ENCODE data around the gene MANSC1.

The MANSC1 gene

DNA sequence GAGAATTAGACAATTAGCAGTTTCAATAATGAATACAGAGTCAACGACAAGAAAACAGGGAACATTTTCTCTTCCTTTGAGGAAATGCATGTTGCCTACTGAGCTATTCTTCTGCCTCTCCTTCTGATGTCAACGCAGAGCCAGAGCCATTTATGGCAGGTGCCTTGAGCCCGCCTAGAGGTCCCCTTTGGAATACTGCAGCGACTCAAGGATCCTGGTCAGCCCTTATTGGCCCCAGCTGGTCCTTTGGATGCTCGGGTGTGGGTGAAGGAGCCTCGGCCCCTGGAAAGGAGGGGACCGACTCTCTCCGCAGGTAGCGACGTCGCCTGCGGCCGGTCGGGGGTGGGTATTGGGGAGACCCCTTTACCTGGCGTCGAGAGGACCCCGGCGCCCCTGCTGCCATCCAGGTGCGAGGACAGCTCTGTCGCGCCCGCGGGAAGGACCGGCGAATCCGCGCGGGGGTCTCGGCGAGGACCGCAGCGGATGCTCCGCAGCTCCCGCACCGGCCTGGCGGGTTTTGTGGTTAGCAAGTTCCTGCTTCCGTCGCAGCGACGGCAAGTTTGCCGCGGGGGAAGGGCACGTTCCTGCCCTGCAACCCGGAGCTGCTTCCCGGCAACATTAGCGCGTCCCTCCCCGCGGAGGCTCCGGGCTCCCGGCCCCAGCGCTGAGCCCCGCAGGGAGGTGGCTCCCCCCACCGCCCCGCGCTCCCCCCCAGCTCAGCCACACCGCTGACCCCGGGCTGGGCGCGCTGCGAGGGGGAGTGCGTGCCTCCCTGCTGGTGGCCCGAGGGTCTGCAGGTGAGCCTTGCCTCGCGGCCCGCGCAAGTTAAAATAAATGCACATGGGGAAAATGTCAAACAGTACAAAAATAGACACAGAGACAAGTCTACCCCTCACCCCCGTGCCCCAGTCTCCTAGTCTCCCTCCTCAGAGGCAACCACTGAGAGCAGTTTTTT is at the start of gene MANSC1:
Gene MANSC1, minus strand, starts transcription at position 532 of the 955 bp plus-strand sequence. CDS start 6,928 bp downstream, outside the sequence.
- in situ Hi-C loops (cut with MboI; ENCODE audit: low sequenced_read_pairs) = no loop called here

DNA sequence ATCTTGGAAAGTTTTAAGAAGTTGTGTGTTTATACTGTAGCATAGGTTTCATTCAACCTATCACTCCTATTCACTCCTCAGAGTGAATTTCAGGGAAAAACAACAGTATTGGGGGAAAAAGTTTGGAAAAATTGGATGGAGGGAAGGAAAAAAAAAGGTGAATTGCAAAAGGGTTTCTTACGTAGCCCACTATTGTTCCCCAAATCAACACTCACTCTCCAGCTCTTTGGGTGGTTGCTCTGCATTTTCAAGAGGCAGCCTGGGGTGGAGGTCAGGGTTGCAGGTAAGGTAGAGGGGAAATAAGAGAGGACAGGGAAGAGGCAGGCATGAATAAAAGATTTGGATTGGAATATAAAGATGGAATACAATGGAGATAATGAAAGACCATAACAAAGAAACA is 49.1 kb upstream of the MANSC1 start:
- in situ Hi-C loops (cut with MboI; ENCODE audit: low sequenced_read_pairs) = loop anchor here (25.0 kb wide), 1 partner anchor 288 kb away; the partner anchor contains the start of gene GPR19

DNA sequence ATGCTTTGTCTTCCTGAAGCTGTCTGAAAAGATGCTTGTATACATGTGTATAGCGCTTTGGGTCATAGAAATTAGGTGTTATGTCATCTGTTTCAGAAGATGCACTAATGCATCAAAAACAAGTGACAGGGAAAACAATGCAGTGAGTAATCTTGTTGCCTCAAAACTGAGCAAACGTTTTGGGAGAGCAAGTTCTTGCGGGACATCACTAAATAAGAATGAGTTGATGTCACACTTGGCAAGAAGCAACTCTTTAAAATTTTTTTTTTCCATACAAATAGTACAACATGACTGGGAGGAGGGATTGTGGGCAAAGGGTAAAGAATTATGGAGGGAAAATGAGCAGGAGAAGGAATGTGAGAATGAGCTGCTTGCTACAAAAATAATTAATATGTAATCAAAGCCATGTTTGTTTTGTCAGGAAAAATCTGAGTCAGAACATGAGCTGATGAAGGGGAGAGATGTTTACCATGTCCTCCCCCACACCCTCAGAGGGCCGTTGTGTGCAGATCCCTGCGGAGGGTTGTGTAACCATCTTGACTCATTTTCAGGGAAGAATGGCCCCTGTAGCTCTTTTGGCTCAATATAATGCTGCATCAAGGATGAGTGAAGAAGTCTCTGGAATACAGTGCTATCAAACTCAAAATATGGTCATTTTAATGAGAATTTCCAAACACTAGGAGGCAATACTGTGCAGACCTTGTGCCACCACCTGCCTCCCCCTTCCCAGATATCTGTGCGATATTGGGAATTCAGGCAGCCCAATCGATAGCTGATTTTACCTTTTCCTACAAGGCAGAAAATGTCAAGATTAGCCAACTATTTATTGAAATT is 48.2 kb upstream of the MANSC1 start:
- in situ Hi-C loops (cut with MboI; ENCODE audit: low sequenced_read_pairs) = loop anchor here (25.0 kb wide), 1 partner anchor 289 kb away; the partner anchor contains the start of gene GPR19

DNA sequence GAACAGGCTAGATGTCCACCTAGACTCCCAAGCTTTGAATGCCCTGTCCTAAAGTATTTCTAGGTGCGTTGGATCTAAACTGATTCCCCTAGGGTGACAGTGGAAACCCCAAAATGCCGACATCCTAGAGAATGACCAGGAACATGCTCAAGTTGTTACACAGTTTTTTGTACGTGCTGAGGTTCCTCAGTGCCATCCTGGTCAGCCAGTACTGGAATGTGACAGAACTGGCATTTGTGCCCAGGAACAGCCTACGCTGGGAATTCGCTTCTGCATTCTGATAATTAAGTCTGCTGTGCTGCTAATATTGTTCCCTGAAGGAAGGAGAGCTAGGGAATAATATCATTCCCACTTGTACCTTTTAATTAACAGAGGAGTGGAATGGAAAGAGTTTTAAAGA is 47.1 kb upstream of the MANSC1 start:
- in situ Hi-C loops (cut with MboI; ENCODE audit: low sequenced_read_pairs) = loop anchor here (25.0 kb wide), 1 partner anchor 290 kb away; the partner anchor contains the start of gene GPR19

DNA sequence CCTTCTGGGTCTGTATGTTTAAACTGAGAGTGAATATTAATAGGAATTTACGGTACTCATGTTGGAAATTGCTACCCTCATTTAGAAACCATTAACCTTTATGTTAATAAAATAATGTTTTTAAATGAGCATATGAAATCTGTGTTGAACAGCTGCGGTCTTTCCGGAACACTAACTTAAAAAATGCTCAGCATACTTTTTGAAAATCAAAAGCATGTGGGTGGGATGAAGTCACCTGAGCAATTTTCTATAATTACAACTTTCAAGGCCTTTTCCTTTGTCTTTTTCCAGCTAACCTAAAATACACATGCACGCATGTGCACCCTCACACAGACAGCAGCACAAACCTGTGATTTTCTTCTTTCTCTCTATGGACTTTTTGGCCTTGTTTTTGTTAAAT is 46.7 kb upstream of the MANSC1 start:
- in situ Hi-C loops (cut with MboI; ENCODE audit: low sequenced_read_pairs) = loop anchor here (25.0 kb wide), 1 partner anchor 291 kb away; the partner anchor contains the start of gene GPR19

DNA sequence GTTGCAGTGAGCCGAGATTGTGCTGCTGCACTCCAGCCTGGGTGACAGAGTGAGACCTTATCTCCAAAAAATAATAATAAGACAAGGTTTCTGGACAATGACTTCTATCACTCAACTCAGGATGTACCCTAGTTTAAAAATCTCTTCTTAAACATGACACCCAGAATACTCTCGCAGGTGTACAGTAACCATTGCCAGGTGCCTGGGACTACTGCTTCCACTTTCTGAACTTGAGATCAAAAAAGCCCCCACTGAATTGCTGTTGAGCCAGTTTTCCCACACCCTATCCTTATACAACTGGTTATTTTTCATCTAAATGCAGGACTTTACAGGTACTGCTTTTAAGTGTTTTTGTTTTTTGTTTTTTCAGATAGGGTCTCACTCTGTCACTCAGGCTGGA is 43.1 kb upstream of the MANSC1 start:
- in situ Hi-C loops (cut with MboI; ENCODE audit: low sequenced_read_pairs) = loop anchor here (25.0 kb wide), 1 partner anchor 294 kb away; the partner anchor contains the start of gene GPR19

DNA sequence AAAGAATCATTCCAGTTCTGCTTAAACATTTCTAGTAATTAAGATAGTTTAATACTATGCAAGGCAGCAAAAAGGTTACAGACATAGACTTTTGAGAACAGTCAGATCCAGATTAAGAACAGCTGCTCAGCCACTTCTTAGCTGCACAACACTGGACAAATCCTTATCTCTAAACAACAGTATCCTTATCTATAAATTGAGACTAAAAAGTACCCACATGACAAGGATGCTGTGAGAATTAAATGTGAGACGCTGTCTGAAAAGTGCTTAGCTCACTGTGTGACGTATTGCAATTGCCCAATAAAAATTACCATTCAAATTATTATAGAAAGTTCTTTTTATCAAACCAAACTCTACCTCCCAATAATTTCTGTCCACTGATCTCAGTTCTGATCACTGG is 42.4 kb upstream of the MANSC1 start:
- in situ Hi-C loops (cut with MboI; ENCODE audit: low sequenced_read_pairs) = loop anchor here (25.0 kb wide), 1 partner anchor 295 kb away; the partner anchor contains the start of gene GPR19

DNA sequence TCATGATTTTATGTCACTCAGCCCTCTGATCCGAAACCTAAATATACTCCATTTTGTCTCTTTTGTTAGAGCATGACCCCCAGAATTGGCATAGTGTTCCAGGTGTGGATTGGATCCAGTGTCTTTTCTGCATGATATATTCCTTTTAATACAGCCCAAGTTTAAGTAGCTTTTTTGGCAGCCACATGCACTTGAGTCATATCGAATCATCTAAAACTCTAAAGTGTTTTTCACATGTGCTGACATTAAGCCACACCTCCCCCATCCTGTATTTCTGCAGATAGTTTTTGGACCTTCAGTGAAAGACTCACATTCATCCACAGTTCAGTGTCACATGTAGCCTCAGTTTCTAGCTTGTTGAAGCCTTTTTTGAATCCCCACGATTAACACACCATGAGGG is 37.5 kb upstream of the MANSC1 start:
- in situ Hi-C loops (cut with MboI; ENCODE audit: low sequenced_read_pairs) = loop anchor here (25.0 kb wide), 1 partner anchor 300 kb away; the partner anchor contains the start of gene GPR19

DNA sequence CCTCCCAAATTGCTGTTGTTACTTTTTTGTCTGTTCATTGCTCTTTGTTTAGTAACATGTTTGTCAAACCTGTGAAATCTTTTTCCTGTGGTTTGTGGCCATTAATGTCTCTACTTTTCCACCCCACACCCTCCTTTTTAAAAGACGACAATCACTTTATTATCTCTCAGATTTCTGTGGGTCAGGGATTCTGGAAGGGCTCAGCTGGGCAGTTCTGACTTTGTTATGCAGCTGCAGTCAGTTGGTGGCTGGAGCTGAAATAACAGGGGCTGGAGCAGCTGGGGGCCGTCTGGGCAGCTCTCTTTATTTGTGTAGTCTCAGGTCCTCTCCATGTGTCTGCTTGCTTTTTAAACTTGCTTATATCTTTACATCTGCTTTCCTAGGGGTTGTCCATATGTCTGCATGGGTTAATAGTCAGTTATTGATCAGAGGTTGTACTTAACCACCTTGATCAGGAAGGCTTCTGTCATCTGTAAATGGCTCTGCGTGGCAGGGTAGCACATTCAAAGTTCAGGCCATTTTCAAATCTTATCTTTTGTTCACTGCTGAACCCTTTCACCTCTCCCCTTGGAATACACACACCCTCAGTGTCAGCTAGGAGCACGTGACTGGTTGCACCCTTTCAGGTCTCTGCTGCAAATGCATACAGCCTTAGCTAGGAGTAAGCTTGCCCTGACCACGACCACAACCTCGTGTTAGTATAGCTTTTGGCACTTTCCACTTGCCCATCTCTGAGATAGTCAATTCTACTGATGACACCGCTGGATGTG is 34.7 kb upstream of the MANSC1 start:
- in situ Hi-C loops (cut with MboI; ENCODE audit: low sequenced_read_pairs) = loop anchor here (25.0 kb wide), 1 partner anchor 303 kb away; the partner anchor contains the start of gene GPR19

DNA sequence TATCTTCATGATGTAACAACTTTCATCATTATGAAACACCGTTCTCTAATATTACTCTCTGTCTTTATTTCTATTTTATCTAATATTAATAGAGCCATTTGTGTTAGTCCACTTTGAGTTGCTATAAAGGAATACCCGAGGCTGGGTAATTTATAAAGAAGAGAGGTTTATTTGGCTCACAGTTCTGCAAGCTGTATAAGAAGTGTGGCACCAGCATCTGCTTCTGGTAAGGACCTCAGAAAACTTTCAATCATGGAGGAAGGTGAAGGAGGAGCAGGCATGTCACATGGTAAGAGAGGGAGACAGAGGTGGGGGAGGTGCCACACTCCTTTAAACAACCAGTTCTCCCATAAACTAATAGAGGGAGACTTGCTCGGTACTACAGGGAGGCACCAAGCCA is 31.9 kb upstream of the MANSC1 start:
- in situ Hi-C loops (cut with MboI; ENCODE audit: low sequenced_read_pairs) = loop anchor here (25.0 kb wide), 1 partner anchor 305 kb away; the partner anchor contains the start of gene GPR19

DNA sequence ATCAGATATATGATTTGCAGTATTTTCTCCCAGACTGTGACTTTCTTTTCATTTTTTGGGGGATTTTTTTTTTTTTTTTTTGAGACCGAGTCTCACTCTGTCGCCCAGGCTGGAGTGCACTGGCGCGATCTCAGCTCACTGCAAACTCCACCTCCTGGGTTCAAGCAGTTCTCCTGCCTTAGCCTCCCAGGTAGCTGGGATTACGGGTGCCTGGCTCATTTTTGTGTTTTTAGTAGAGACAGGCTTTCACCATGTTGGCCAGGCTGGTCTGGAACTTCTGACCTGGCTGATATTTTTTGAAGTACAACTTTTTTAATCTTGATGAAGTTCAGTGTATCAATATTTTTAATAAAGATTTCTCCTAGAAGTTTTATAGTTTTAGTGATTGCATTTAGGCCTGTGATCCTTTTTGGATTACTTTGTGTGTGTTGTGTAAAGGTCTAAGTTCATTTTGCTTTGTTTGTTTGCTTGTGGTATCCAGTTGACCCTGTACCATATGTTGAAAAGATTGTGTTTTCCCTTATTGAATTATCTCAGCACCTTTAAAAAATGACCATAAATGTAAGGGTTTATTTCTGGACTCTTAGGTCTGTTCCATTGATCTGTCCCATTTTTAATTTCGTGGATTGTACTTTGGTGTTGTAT is 31.0 kb upstream of the MANSC1 start:
- in situ Hi-C loops (cut with MboI; ENCODE audit: low sequenced_read_pairs) = loop anchor here (25.0 kb wide), 1 partner anchor 306 kb away; the partner anchor contains the start of gene GPR19

DNA sequence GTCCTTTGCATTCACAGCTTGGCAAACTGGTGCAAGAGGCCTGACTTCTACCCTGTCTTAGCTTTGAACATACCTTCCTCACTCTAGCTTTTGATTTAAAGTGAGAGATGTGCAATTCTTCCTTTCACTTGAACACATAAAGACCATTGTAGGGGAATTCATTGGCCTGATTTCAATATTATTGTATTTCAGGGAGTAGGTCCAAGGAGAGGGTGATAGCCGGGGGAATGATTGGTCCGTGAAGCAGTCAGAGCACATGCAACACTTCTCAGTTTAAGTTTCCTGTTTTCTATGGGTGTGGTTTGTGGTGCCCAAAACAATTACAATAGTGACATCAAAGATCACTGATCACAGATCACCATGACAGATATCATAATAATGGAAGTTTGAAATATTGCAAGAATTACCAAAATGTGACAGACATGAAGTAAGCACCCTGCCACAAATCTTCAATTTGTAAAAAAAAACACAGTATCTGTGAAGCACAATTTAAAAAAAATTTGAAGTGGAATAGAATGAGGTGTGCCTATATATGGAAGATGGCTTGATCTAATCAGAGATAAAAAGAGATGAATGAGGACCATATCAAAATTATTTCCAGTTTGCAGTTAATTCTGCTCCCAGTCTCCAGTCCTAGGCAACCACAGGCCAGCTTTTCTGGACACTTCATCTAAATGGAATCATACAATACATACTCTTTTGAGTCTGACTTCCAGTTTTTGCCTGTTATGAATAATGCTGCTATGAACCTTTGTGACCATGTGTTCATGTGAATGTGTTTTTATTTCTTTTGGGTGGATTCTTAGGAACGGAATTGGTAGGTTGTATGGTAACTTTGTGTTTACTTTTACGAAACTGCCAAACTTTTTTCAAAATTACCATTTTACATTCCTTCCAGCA is 30.0 kb upstream of the MANSC1 start:
- in situ Hi-C loops (cut with MboI; ENCODE audit: low sequenced_read_pairs) = loop anchor here (25.0 kb wide), 1 partner anchor 307 kb away; the partner anchor contains the start of gene GPR19

DNA sequence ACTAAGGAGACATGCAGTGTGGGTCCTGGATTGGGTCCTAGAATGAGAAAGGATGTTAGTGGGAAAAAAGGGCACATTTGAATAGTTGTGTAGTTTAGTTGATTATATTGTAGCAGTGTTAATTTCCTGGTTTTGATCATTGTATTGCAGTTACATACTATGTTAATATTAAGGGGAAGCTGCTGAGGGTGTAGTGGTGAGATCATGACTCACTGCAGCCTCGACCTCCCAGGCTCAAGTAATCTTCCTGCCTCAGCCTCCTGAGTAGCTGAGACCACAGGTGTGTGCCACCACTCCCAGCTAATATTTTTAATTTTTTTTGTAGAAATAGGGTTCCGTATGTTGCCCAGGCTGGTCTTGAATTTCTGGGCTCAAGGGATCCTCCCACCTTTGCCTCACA is 28.6 kb upstream of the MANSC1 start:
- in situ Hi-C loops (cut with MboI; ENCODE audit: low sequenced_read_pairs) = loop anchor here (25.0 kb wide), 1 partner anchor 309 kb away; the partner anchor contains the start of gene GPR19

DNA sequence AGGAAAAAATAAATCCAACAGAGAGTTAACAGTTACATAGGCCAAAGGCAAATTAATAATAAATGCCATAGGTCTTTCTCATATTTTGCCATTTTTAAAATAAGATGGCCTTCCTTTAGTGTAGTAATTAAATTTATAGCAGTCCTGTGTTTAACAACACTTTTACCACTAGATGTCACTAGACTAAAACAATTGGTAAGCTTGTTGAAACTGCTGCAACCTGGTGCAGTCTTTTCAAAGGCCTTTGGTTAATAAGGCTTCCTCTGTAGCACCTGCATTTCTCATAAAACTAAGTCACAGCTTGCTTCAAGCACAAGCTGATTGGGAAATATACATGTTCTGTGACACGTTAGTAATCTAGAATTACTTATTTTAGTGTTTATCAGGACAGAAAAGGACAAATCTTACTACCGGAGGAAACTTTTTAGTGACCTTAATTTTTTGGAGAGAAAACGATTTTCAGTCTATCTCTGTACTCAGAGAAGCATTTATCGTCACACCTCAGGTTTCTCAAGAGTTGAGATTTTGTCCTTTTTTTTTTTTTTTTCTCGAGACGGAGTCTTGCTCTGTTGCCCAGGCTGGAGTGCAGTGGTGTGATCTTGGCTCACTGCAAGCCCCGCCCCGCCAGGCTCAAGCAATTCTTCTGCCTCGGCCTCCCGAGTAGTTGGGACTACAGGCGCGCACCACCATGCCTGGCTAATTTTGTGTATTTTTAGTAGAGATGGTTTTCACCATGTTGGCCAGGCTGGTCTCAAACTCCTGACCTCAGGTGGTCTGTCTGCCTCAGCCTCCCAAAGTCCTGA is 26.8 kb upstream of the MANSC1 start:
- in situ Hi-C loops (cut with MboI; ENCODE audit: low sequenced_read_pairs) = loop anchor here (25.0 kb wide), 1 partner anchor 310 kb away; the partner anchor contains the start of gene GPR19

DNA sequence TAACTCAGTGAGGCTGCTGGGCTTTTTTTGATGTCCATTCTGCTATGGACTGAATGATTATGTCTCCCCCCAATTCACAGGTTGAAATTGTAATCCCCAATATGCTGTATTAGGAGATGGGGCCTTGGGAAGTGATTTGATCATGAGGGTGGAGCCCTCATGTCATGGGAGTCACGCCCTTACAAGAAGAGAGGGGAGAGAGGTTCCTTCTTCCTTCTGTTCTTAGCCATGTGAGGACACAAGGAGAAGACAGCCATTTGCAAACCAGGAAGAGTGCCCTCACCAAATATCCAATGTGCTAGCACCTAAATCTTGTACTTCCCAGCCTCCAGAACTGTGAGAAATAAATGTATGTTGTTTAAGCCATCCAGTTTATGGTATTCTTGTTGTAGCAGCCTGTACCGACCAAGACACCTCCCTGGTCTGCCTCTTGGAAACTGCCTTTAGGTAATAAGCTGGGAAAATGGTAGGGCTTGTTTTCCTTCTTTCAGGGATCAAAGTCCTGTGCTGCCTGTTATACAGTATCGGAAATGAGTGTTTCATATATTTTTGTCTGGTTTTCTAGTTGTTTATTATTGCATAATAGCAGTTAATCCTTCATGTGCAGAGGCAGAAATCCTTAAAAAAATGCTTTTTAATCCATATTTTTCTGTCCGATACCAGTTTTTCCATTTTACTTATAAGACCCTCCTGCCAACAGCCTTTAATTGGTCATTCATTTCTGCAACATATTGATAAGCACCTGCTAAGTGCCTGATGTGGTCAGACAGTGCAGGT is 23.1 kb upstream of the MANSC1 start:
- in situ Hi-C loops (cut with MboI; ENCODE audit: low sequenced_read_pairs) = no loop called here

DNA sequence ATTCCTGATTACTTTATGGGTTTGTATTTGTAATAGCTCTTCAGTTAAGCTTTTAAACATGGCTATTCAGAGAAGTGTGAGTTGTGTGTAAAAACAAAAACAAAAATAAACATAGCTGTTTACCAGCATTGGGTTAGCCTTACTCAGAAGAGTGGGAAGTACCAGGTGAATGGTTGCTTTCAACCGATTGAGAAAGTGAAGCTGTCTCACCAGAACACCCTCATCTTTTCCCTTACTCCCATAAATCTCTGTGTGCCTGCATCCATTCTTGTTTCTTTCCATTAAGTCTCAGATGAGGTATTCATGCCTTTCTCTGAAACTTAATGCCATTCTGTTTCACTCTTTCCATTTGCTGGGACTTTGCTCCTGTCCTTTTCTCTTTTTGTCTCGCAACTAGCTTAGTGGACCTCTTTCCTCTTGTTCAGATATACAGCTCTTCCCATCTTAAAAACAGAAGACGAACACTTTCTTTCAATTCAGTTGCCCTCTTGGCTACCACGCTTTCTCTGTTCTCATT is 17.5 kb upstream of the MANSC1 start:
- in situ Hi-C loops (cut with MboI; ENCODE audit: low sequenced_read_pairs) = no loop called here
